ENCODE measurements around the gene IL36A. TPM values are rescaled to one million over a fixed set of nuclear protein-coding genes. Genes with fewer than 3 reads are reported as not detected.

Gene IL36A
- polyA plus RNA-seq, 1 of the 3 experiments (the other 2 are of a cell fraction) = not detected

DNA sequence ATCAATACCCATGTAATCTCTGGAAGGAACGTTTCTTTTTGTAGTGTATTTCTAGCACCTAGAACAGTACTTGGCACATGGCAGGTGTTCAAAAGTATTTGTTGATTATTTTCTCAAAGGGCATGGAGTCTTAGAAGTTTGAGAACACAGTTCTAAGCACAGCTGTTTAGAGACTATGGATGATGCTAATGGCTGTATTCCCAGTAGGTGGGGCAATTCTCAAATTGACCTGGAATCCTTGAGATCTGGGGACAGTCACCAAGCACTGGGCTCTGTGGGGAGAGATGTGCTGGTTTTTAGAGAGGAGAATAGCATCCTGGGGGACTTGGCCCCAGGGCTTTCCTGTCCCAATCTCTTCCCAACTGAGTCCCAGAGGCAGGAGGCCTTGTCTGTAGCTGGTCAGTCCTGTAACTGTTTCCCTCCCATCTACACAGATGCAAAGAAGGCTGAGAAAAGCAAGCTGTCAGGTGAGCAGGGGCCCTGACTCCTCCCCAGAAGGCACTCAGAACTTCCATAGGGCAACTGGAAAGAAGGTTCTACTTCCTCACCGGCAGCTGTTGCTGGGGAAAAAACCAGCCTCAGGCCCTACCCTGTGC lies 44.9 kb upstream of the IL36A start:
- ChIA-PET CTCF (interaction anchor here (1.4 to 5.3 kb wide), 6 partner anchors 13 to 216 kb away, joined by 4 to 46 read pairs (median 15); partner anchors contain the start of gene IL36G), POLR2A (no interaction called here)
- no peaks in the 10 kb centered on the region for H3K9me2 ChIP-seq
- no peak overlapping the region for H3K27ac ChIP-seq (ENCODE audit: low read depth in 2 of 2, low read length in 1 of 2)
- no peaks in the 10 kb centered on the region for H3K79me2 ChIP-seq (ENCODE audit: insufficient read depth)
- no peaks in the 10 kb centered on the region for H4K20me1 ChIP-seq (ENCODE audit: insufficient read depth)
- no peaks in the 10 kb centered on the region for H3K36me3 ChIP-seq (replicated peaks in 1 of 2; ENCODE audit: control insufficient read depth in 1 of 2, insufficient read depth in 2 of 2, low read length in 1 of 2)
- H3F3A ChIP-seq (replicated peaks; ENCODE audit: insufficient read depth) = no peaks in the 10 kb centered on the region
- H3K4me1 ChIP-seq (ENCODE audit: control insufficient read depth in 1 of 2, insufficient read depth in 2 of 2, low read depth in 1 of 2, low read length in 1 of 2) = no peaks in the 10 kb centered on the region; a peak in 1 of 4 replicates
- H3K4me2 ChIP-seq = no peak overlapping the region
- no peak for DNase-seq
- 26% methylated on average over 2 of the region's 2 CpGs for WGBS (ENCODE audit: low lambda C conversion rate)
- no peak overlapping the region for H2AFZ ChIP-seq (ENCODE audit: low read depth)
- H3K9ac ChIP-seq = no peak overlapping the region
- H3K9me3 ChIP-seq = no peaks in the 10 kb centered on the region
- H3K27me3 ChIP-seq (ENCODE audit: insufficient read depth) = peaks cover 43% of the 10 kb centered on the region; the same call in 1 of the 2 replicates
- H3K4me3 ChIP-seq (ENCODE audit: low read depth in 2 of 2, low read length in 1 of 2) = no peak overlapping the region
- no peak for TF ChIP-seq GATA2 (CRISPR knock-in tag; IDR thresholded peaks at IDR 0.05)
- TF ChIP-seq NFIC (IDR thresholded peaks at IDR 0.05; ENCODE audit: borderline replicate concordance) = no peak
- no peak for TF ChIP-seq CHD2 (IDR thresholded peaks at IDR 0.05; ENCODE audit: low read length, partially characterized antibody)
- TF ChIP-seq, protein P1, sequence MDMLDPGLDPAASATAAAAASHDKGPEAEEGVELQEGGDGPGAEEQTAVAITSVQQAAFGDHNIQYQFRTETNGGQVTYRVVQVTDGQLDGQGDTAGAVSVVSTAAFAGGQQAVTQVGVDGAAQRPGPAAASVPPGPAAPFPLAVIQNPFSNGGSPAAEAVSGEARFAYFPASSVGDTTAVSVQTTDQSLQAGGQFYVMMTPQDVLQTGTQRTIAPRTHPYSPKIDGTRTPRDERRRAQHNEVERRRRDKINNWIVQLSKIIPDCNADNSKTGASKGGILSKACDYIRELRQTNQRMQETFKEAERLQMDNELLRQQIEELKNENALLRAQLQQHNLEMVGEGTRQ (IDR thresholded peaks at IDR 0.05; ENCODE audit: borderline replicate concordance, low read depth, low read length) = no peak
- no peak for TF ChIP-seq RXRA (IDR thresholded peaks at IDR 0.05; ENCODE audit: borderline replicate concordance, low read depth)

DNA sequence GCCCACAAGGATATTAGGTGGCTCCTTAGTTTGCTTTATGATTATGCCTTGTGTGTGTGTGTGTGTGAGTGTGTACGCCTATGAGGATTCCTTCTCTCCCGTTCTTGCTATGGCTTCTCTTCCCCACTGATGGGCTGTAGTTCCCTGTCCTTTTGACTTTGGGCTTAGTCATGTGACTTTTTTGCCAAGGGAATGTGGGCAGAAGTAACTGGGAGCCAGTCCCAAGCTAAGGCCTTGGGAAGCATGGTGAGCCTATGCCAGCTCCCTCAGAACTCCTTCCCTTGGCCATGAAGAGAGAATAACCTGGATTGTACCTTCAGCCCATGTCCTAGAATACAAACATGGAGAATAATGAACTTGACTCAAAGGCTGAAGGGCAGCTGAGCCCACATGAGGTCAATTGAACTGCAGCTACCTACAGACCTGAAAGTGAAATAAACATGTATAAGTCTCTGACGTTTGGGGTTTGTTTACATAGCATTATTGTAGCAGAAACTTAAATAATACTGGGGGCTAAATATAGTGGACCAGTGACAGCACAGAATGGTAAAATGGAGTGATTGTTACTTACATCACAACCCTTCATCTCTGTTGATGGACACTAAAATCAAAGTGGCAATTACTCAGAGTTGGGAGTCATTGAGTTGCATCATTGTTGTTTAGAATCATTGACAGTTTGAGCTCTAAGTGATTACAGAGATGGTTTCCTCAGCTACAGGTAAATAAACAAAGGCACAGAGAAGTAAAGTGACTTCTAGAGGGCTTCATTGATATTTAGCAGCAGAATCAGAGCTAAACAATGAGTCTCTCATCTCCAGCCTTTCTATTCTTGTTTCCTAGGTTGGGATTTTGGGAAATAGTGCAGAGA lies 42.7 kb upstream of the IL36A start:
- Histone ChIP-seq H3K9ac (no peak overlapping the region), H3K79me2 (ENCODE audit: insufficient read depth) (no peaks in the 10 kb centered on the region), H3K36me3 (replicated peaks in 1 of 2; ENCODE audit: control insufficient read depth in 1 of 2, insufficient read depth in 2 of 2, low read length in 1 of 2) (no peaks in the 10 kb centered on the region), H3K4me2 (no peak overlapping the region), H3K4me1 (ENCODE audit: control insufficient read depth in 1 of 2, insufficient read depth in 2 of 2, low read depth in 1 of 2, low read length in 1 of 2) (no peaks in the 10 kb centered on the region; a peak in 1 of 4 replicates), H3F3A (replicated peaks; ENCODE audit: insufficient read depth) (no peaks in the 10 kb centered on the region), H2AFZ (ENCODE audit: low read depth) (no peak overlapping the region), H3K4me3 (ENCODE audit: low read depth in 2 of 2, low read length in 1 of 2) (no peak overlapping the region), H4K20me1 (ENCODE audit: insufficient read depth) (no peaks in the 10 kb centered on the region), H3K9me2 (no peaks in the 10 kb centered on the region), H3K9me3 (no peaks in the 10 kb centered on the region), H3K27me3 (ENCODE audit: insufficient read depth) (peaks cover 24% of the 10 kb centered on the region), H3K27ac (ENCODE audit: low read depth in 2 of 2, low read length in 1 of 2) (no peak overlapping the region)
- POLR2A ChIA-PET = interaction anchor here (0.7 kb wide), 1 partner anchor 10 kb away, joined by 3 read pairs; no protein-coding TSS in a partner anchor
- DNase-seq = no peak
- WGBS (ENCODE audit: low lambda C conversion rate) = 29% methylated on average over 3 of the region's 3 CpGs
- CTCF ChIA-PET = interaction anchor here (1.1 to 5.3 kb wide), 4 partner anchors 12 to 213 kb away, joined by 4 to 46 read pairs (median 5); no protein-coding TSS in a partner anchor
- TF ChIP-seq FOXJ3 (CRISPR knock-in tag; IDR thresholded peaks at IDR 0.05) (no peak), RCOR1 (IDR thresholded peaks at IDR 0.05; ENCODE audit: low read length) (no peak), SMC3 (IDR thresholded peaks at IDR 0.05; ENCODE audit: low read depth, low read length) (no peak), MXI1 (IDR thresholded peaks at IDR 0.05; ENCODE audit: low read depth, low read length) (no peak), GATA2 (CRISPR knock-in tag; IDR thresholded peaks at IDR 0.05) (no peak), NRF1 (IDR thresholded peaks at IDR 0.05; ENCODE audit: low read depth, low read length) (no peak), GABPA (IDR thresholded peaks at IDR 0.05; ENCODE audit: low read depth) (no peak), YY1 (IDR thresholded peaks at IDR 0.05; ENCODE audit: low read depth) (no peak)
- TF ChIP-seq, protein P2, sequence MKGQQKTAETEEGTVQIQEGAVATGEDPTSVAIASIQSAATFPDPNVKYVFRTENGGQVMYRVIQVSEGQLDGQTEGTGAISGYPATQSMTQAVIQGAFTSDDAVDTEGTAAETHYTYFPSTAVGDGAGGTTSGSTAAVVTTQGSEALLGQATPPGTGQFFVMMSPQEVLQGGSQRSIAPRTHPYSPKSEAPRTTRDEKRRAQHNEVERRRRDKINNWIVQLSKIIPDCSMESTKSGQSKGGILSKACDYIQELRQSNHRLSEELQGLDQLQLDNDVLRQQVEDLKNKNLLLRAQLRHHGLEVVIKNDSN (IDR thresholded peaks at IDR 0.05; ENCODE audit: borderline replicate concordance, low read depth) = no peak
- TF ChIP-seq, protein P3, sequence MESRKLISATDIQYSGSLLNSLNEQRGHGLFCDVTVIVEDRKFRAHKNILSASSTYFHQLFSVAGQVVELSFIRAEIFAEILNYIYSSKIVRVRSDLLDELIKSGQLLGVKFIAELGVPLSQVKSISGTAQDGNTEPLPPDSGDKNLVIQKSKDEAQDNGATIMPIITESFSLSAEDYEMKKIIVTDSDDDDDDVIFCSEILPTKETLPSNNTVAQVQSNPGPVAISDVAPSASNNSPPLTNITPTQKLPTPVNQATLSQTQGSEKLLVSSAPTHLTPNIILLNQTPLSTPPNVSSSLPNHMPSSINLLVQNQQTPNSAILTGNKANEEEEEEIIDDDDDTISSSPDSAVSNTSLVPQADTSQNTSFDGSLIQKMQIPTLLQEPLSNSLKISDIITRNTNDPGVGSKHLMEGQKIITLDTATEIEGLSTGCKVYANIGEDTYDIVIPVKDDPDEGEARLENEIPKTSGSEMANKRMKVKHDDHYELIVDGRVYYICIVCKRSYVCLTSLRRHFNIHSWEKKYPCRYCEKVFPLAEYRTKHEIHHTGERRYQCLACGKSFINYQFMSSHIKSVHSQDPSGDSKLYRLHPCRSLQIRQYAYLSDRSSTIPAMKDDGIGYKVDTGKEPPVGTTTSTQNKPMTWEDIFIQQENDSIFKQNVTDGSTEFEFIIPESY (IDR thresholded peaks at IDR 0.05; ENCODE audit: borderline replicate concordance, low read depth) = no peak
- TF ChIP-seq, protein P4, sequence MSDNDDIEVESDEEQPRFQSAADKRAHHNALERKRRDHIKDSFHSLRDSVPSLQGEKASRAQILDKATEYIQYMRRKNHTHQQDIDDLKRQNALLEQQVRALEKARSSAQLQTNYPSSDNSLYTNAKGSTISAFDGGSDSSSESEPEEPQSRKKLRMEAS (IDR thresholded peaks at IDR 0.05; ENCODE audit: low read depth) = no peak
- TF ChIP-seq, protein P5, sequence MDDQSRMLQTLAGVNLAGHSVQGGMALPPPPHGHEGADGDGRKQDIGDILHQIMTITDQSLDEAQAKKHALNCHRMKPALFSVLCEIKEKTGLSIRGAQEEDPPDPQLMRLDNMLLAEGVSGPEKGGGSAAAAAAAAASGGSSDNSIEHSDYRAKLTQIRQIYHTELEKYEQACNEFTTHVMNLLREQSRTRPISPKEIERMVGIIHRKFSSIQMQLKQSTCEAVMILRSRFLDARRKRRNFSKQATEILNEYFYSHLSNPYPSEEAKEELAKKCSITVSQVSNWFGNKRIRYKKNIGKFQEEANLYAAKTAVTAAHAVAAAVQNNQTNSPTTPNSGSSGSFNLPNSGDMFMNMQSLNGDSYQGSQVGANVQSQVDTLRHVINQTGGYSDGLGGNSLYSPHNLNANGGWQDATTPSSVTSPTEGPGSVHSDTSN (IDR thresholded peaks at IDR 0.05) = no peak
- TF ChIP-seq, protein P6, sequence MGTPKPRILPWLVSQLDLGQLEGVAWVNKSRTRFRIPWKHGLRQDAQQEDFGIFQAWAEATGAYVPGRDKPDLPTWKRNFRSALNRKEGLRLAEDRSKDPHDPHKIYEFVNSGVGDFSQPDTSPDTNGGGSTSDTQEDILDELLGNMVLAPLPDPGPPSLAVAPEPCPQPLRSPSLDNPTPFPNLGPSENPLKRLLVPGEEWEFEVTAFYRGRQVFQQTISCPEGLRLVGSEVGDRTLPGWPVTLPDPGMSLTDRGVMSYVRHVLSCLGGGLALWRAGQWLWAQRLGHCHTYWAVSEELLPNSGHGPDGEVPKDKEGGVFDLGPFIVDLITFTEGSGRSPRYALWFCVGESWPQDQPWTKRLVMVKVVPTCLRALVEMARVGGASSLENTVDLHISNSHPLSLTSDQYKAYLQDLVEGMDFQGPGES (IDR thresholded peaks at IDR 0.05; ENCODE audit: low read depth, low read length) = no peak
- TF ChIP-seq, protein P1 (IDR thresholded peaks at IDR 0.05; ENCODE audit: borderline replicate concordance, low read depth, low read length) = no peak
